ENCODE data around the gene ZNHIT1.
A peak's percentile ranks its signal among the peaks of the same experiment; 100 is the strongest.

ZNHIT1 gene

DNA sequence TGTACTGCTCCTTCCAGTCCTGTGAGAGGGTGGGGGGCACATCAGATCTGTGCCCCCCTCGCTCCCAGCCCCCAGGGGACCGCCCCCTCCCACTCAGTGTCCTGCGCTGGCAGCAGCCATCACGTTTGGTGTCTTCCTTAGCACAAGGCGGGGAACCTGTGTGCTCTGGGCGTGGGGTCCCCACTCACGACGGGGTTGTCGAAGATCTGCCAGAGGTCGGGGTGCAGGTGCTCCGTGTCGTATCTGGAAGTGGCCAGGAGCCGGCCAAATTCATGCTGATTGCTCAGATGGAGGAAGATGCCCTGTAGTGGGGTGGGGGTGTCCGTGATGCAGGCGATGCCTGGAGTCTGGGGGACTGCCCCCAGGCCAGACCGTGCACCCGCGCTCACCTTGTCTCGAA, 7.8 kb upstream of the ZNHIT1 start:
- no peak overlapping the region for H3K4me3 ChIP-seq (ENCODE audit: low read length)
- TF ChIP-seq, protein P1, sequence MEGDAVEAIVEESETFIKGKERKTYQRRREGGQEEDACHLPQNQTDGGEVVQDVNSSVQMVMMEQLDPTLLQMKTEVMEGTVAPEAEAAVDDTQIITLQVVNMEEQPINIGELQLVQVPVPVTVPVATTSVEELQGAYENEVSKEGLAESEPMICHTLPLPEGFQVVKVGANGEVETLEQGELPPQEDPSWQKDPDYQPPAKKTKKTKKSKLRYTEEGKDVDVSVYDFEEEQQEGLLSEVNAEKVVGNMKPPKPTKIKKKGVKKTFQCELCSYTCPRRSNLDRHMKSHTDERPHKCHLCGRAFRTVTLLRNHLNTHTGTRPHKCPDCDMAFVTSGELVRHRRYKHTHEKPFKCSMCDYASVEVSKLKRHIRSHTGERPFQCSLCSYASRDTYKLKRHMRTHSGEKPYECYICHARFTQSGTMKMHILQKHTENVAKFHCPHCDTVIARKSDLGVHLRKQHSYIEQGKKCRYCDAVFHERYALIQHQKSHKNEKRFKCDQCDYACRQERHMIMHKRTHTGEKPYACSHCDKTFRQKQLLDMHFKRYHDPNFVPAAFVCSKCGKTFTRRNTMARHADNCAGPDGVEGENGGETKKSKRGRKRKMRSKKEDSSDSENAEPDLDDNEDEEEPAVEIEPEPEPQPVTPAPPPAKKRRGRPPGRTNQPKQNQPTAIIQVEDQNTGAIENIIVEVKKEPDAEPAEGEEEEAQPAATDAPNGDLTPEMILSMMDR (conservative IDR thresholded peaks at IDR 0.05; ENCODE audit: low read length) = no peak
- no peak for DNase-seq (ENCODE audit: low read depth)

DNA sequence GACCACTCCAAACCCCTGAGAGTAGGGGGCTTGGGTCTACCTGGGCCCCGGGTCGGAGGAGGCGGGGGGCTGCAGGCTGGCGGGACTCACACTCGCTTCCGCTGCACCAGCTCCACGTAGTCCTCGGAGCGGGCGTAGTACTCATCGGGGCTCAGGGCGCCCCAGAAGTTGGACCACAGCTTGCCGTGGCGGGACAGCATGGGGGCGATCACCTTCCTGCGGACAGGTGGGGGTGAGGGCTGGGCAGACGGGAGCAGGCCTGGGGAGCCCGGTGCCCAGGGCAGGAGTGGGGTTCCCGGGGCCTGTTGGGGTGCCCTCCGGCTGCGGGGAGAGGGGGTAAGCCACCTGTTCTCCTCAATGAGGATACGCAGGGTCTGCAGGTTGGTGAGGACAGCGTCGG, 6.5 kb upstream of the ZNHIT1 start:
- no peak overlapping the region for H3K4me3 ChIP-seq (ENCODE audit: low read length)
- DNase-seq (ENCODE audit: low read depth) = no peak
- TF ChIP-seq, protein P1 (conservative IDR thresholded peaks at IDR 0.05; ENCODE audit: low read length) = no peak

DNA sequence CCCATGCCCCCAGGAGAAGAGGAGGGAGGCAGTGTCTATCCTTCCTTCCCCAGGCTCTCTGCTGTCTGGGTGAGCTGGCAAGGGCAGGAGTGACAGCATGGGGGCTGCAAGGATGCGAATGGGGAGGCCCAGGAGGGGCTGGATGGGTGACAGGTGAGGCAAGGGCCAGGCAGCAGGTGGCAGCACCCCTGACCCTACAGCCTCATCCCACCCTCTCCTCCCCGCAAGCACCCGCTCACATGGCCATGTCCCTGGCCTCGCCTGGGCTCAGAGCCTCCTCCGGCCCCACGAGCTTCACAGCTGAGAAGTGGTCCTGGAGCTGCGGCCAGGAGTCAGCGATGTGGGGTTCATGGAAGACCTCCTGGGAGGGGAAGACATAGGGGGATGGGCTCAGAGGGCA, 6.0 kb upstream of the ZNHIT1 start:
- TF ChIP-seq, protein P1 (conservative IDR thresholded peaks at IDR 0.05; ENCODE audit: low read length) = no peak
- H3K4me3 ChIP-seq (ENCODE audit: low read length) = no peak overlapping the region
- DNase-seq (ENCODE audit: low read depth) = no peak

DNA sequence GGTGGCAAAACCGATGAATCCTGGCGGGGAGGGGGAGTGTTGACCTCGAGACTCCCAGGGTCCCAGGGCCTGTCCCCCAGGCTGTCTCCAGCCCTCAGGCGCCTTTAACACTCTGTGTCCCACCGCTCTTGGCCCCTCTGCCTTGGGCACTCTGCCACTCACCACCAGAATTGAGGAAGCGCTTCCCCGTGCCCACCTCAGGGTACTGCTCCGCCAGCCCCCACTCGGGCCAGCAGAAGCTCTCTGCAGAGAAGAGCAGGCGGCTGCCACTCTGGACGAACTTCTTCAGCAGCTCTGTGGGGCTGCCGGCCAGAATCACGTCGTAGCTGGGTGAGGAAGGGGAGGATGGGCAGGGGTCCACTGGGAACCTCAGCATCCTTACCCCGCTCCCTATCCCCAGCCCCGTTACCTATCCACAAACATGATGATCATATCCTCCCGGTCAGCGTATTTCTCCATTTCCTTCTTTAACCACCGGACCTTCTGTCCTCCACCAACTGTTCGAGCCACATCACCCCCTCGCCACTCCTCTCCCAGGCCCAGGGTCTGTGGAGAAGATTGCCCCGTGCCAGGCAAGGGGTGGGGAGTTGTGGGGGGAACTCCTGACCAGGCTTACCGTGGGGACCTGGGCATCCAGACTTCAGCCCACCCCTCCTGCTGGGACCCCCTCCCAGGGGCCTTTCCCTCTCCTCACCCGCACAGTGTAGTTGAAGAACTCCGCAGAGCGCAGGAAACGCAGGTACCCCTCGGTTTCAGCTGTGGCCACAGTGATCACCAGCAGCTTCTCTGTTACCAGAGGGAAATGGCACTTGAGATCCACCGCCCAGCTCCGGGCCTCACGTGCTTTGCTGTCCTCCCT, 1.7 kb upstream of the ZNHIT1 start:
- peak overlapping the region; percentile 76 for H3K4me3 ChIP-seq (ENCODE audit: low read length)
- peak; percentile 27 for DNase-seq (ENCODE audit: low read depth)
- TF ChIP-seq, protein P1 (conservative IDR thresholded peaks at IDR 0.05; ENCODE audit: low read length) = no peak

DNA sequence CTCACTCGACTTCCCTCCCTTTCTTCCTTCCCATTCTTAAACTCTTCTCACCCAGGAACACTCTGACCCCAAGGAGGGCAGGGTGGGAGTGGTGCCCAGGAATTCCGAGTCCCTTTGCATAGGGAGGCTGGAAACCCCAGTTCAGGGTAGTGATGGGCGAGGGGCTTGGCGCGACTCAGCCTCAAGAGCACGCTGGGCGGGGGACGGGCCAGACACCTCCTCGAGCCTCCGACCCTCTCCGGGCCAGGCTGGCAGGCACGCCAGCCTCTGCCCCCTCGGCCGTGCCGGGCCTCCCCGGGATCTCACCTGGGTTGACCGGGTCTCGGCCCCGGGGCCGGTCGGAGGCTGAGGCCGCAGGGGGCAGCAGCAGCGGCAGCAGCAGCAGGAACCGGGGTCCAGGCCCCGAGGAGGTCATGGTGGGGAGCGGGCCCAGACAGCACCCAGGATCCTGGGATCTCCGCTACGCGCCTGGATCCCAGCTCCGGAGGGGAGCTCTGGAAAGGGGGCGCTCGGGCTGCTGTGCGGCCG, 1.0 kb upstream of the ZNHIT1 start:
- DNase-seq (ENCODE audit: low read depth) = no peak
- peak overlapping the region; percentile 76 for H3K4me3 ChIP-seq (ENCODE audit: low read length)
- TF ChIP-seq, protein P1 (conservative IDR thresholded peaks at IDR 0.05; ENCODE audit: low read length) = 0 out of 2 replicates have a peak, but pooled peaks have one; percentile 3

DNA sequence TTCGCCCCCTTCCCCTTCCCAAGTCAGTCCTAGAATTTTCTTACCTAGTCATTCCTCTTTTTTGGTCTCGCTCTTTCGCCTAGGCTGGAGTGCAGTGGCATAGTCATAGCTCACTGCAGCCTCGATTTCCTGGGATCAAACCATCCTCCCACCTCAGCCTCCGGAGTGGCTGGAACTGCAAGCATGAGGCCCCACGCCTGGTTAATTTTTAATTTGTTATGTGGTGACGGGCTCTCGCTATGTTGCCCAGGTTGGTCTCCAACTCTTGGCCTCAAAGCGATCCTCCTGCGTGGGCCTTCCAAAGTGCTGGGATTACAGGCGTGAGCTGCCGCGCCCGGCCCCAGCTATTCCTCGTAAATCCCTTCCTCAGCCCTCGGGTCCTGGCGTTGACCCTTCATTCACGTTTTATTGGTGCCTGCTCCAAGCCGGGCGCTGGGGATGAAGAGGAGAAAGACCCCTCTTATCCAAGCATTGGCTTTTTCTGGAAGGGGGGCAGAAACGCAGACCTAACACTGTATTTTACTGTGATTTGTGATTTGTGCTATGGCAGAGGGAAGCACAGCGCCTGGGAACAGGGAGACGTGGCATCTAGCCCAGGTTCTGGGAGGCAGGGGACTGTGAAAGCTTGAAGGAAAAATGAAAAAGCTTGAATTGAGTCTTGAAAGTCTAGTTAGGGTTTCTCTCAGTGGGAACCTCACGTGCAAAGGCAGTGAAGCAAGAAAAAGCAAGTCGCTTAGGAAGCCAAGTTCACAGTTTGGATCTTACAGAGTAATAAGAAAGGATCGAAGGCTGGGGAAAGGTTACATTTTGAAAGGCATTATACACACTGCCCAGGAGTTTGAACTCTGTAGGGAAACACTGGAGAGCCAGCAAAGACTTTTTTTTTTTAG, 516 bp downstream of the ZNHIT1 start:
- peak; percentile 32 for DNase-seq (ENCODE audit: low read depth)
- peak overlapping the region; percentile 76 for H3K4me3 ChIP-seq (ENCODE audit: low read length)
- TF ChIP-seq, protein P1 (conservative IDR thresholded peaks at IDR 0.05; ENCODE audit: low read length) = no peak

All from AG10803 (cell line).